Non-pigmented ciliary epithelial cell (primary cell): ENCODE measurements around the gene MAP2K2.
"Not testable (repeated sequence)": the region's sequence is repeated elsewhere in the genome, so short reads cannot be mapped to it uniquely, and the experiment has no call there.

Source experiments
- DNase-seq: peaks from one replicate; pipeline ENCODE4 v3.0.0-alpha.2; 2010; ENCODE audit warnings: low read depth

MAP2K2 gene

DNA sequence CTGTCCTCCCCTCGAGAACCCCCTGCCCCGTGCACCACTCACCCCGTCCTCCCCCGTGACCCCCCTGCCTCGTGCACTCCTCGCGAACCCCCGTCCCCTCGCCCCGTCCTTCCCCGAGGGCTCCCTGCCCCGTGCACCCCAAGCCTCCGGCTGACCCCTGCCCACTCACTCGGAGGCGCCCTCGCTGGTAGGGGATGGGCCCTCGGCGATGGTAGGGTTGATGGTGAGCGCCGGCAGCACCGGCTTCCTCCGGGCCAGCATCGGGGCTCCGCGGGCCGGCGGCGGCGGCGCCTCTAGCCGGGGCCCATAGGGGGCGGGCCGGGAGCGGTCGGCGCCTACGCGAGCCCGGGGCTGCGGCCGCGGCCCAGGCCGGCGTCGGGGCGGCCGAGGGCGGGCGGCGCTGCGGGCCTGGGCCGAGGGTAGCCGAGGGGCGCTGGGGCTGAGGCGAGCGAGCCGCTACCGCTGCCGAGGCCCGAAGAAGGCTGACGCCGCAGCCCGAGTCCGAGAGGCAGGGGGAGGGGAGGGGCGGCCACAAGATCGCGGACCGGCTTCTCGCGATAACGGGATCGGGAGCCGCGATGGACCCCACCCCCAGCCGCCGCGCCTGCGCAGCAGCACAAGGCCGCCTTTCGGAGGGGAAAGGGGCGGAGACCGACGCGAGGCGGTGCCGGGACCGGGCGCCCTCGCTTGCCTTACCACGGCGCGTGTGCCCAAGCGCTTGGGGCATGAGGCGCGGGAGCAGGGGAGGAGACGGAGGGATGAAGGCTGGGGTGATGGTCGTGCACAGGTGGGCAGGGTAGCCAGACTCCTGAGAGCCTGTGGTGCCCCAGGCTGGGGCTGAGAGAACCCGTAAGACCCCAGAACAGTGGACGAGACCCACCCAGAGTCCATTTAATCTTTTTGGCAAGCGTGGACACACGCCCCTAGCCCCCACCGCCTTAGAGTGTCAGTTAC is at the start of gene MAP2K2:
Gene MAP2K2 (minus strand): TSS at position 508 of the 954 bp plus-strand sequence. CDS start 247 bp downstream, at position 261.
- peak; percentile 40 for DNase-seq

GRCh38 chr19:4172861-4173473 is 49.0 kb upstream of the MAP2K2 start:
- DNase-seq: no peak

- no peak for DNase-seq
These were observed 47.8 kb upstream of the MAP2K2 start for GRCh38 chr19:4171676-4172075.

DNA sequence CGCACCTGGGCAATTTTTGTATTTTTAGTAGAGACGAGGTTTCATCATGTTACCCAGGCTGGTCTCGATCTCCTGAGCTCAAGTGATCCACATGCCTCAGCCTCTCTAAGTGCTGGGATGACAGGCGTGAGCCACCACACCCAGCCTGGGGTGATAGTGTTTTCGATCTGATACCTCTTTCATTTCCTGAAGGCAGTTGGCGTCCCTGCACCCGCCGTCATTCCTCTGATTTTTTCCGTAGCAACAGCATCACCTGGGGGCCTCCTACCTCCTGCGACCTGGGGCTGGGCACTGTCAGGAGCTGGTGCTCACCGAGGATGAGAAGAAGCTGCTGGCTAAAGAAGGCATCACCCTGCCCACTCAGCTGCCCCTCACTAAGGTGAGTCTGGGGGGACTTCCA is 40.3 kb upstream of the MAP2K2 start:
- DNase-seq: no peak

- DNase-seq: no peak
These were observed 37.6 kb upstream of the MAP2K2 start for GRCh38 chr19:4161415-4162077.

GRCh38 chr19:4157971-4158370 is 34.0 kb upstream of the MAP2K2 start:
- DNase-seq: not testable (repeated sequence)

GRCh38 chr19:4157164-4157563 is 33.2 kb upstream of the MAP2K2 start:
- DNase-seq: no peak

DNA sequence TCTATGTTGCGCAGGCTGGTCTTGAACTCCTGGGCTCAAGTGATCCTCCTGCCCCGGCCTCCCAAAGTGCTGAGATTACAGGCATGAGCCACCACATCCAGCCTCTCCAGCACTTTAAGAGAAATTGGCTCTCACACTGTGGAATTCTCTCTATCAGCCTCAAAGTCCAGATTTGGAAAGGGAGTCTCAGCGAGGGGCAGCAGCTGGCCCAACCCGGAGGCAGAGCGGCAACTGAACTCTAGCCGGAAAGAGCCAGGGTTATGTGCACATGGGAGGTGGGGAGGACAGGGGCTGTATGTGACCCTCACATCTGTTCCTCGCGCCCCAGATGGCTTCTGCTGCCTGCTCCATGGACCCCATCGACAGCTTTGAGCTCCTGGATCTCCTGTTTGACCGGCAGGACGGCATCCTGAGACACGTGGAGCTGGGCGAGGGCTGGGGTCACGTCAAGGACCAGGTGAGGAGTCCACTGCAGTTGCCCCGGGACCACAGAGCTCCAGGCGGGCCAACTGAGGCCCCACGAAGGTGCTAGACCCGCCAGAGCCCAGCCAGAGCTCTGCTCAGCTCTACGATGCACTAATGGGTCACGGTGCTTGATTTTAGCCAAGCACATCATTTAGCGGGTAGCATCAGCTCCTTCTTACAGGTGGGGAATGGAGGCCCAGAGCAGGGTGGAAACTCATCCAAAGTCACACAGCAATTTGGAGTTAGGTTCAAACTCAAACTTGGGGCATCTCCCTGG is 30.8 kb upstream of the MAP2K2 start:
- DNase-seq: no peak

DNA sequence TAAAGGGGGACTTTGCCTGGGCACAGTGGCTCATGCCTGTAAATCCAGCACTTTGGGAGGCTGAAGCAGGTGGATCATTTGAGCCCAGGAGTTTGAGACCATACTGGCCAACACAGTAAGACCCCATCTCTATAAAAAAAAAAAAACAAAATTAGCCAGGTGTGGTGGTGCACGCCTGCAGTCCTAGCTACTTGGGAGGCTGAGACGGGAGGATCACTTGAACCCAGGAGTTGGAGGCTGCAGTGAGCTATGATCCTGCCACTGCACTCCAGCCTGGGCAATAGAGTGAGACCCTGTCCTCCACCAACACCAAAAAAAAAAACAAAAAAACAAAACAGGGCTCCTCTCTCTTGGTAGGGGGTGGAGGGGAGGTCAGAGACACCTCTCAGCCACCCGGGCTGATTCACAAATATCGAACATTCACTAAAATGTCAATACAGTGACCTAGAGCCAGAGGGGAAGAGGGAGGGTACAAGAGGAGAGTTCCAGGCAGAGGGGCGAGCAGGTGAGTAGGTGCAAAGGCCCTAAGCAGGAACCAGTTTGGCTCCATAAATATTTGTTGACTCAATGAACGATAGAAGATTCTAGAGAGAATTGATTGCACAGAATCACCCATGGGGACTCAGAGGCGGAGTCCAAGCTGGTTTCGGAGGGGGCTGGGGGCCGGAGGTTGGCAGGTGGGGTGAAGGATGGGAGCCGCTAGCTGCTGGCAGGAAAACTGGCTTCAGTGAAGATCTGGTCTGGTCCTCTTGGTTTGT is 28.5 kb upstream of the MAP2K2 start:
- no peak for DNase-seq

- DNase-seq: no peak
These were observed 27.7 kb upstream of the MAP2K2 start for GRCh38 chr19:4151623-4152022.

DNA sequence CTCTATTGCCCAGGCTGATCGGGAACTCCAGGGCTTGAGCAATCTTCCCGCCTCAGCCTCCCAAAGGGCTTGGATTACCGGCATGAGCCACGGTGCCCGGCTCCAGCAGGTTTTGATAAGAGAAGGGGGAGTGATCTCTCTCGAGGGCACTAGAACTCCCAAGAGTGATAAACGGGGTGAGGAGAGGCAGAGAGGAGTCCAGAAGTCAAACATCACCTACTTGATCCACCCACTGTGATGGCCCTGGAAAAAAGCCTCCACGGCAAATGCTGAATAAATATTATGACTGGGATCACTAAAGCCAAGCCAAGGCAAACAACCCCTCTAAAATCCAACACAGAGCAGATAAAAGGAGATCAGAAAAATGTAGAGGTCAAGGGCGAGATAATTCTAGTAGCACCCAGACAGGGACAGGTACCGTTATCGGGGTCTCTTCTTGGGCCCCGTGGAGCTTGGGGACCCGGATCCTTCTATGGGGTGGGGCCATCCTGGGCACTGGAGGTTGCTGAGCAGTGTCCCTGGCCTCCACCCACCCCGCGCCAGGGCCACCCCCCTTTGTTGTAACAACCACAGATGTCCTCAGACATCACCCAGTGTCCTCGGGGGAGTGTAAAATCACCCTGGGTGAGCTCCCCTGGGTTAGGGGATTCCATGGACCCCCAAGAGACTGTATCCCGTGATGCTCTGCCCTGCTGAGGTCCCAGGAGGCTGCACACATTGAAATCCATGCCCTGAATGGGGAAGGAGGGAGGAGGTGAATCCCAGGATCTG is 25.8 kb upstream of the MAP2K2 start:
- DNase-seq: no peak

GRCh38 chr19:4144666-4145249 is 20.8 kb upstream of the MAP2K2 start:
- DNase-seq: no peak

DNA sequence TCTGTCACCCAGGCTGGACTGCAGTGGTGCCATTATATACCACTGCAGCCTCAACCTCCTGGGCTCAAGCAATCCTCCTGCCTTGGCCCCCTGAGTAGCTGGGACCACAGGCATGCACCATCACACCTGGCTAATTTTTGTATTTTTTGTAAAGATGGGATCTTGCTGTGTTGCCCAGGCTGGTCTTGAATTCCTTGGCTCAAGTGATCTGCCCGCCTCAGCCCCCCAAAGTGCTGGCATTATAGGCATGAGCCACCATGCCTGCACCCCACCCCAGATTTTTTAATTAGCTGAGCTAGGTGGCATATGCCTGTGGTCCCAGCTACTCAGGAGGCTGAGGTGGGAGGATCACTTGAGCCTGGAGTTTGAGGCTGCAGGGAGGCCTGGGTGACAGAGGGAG is 19.0 kb upstream of the MAP2K2 start:
- DNase-seq: not testable (repeated sequence)

DNA sequence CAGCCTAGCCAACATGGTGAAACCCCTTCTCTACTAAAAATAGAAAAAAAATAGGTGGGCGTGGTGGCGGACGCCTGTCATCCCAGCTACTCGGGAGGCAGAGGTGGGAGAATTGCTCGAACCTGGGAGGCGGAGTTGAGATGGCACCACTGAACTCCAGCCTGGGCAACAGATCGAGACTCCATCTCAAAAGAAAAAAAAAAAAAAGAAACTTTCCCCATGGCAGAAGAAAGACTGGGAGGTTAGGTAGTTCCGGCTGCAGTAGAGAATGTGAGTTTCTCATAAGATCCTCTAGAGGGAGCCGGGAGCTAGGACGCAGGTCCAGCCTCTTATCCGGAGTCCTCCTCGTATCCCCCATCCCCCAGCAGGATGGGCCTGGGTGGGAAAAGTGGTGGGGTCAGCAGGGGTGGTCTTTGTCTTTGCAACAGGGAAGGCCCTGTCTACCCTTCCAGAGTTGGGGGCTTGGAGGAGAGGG is 16.4 kb upstream of the MAP2K2 start:
- no peak for DNase-seq

DNA sequence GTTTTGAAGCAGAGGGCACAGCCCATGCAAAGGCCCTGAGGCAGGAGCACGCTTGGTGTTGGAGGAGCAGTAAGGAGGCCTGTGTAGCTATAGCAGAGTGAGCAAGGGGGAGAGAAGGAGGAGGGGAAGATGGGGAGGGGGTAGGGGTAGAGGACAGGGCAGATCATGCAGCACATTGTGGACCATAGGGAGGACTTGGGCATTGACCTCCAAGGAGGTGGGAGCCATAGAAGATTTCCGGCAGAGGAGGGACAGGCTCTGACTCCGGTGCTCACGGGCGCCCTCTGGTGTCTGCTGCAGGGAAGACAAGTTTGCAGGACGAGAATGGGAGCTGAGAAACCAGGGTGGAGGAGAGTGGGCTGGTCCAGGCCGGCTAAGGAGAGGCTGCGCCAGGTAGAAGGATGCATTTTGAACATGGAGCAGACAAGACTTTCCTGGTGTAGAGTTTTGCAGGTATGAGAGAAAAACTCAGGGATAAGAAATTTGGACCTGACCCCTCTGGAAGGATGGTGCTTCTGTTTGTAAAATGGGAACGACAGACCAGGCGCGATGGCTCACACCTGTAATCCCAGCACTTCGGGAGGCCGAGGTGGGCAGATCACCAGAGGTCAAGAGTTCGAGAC is 15.8 kb upstream of the MAP2K2 start:
- no peak for DNase-seq

DNA sequence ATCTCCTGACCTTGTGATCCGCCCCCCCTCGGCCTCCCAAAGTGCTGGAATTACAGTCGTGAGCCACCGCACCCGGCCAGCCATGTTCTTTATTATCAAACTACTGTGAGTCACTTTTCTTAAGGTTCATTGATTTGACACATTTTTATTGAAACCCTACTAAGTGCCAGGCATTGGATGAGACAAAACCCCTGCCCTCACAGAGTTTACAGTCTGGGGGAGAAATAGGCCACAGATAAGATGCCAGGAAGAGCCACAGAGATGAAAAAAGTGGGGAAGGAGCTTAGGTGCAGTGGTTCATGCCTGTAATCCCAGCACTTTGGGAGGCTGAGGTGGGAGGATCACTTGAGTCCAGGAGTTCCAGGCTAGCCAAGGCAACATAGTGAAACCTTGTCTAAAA is 14.5 kb upstream of the MAP2K2 start:
- DNase-seq: no peak

GRCh38 chr19:4136680-4137088 is 12.8 kb upstream of the MAP2K2 start:
- no peak for DNase-seq

GRCh38 chr19:4135386-4135785 is 11.5 kb upstream of the MAP2K2 start:
- DNase-seq: not testable (repeated sequence)

DNA sequence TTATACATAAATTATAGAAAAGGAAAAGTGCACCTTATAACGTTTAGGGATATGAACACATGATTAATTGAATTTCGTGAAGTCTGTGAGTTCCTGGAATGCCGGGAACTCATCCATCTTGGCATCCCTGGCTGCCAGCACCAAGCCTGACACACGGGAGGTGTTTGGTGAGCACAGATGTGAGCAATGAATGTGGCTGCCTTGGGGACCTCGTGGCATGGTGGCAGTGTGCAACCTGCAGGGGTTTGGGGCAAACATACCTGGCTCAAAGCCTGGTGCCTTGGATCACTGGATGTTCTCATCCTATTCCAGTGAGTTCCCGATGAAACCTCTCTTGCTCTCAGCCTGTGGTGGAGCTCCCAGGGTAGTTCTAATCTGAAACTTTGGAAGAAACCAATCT is 10.4 kb upstream of the MAP2K2 start:
- DNase-seq: no peak
